IMR-90 (cell line): ENCODE results near the gene ADAP1. TPM values are rescaled to one million over a fixed set of nuclear protein-coding genes. Genes with fewer than 3 reads are reported as not detected.

Experiments
- ATAC-seq: fragments of 200-7000 bp; cut with Tn5 transposase; 2 replicates; pipeline ENCODE4 v1.9.1; 2020; ENCODE audit warnings: low read depth, mild to moderate bottlenecking, moderate library complexity
- BruUV-seq: library from RNA; stranded (reverse); fragments of 400-500 nt; replicated peaks from 2 replicates; lab custom pipeline; 2021; lab: Mats Ljungman, UMichigan
- CTCF ChIA-PET: fragments of 300-600 bp; formaldehyde crosslinking; extraction: SDS; loops from one replicate; lab custom pipeline; 2021; ENCODE audit warnings: antibody characterized with exemption; lab: Yijun Ruan, JAX
- POLR2A ChIA-PET: fragments of 300-600 bp; sonication (Branson Sonifier 250); formaldehyde crosslinking; loops from one replicate; lab custom pipeline; 2022; ENCODE audit warnings: antibody characterized with exemption; ENCODE audit not compliant: unreplicated experiment; lab: Charles Lee
- DNase-seq: peaks from one replicate; pipeline ENCODE4 v3.0.0; 2013
- H2AFZ ChIP-seq: replicated peaks from 2 replicates; pipeline ENCODE3; 2013; ENCODE audit warnings: low read length, mild to moderate bottlenecking; ENCODE audit not compliant: poor library complexity
- H2AK5ac ChIP-seq: 2 replicates; pipeline ENCODE4 v1.6.1; 2013; ENCODE audit warnings: low read depth, low read length, inconsistent platforms
- H2AK9ac ChIP-seq: replicated peaks from 2 replicates; pipeline ENCODE3; 2013; ENCODE audit warnings: mild to moderate bottlenecking, low read depth, low read length, moderate library complexity; ENCODE audit not compliant: poor library complexity
- H2BK120ac ChIP-seq: 2 replicates; pipeline ENCODE4 v1.6.1; 2013; ENCODE audit warnings: low read depth, low read length, inconsistent platforms
- H2BK15ac ChIP-seq: 3 replicates; pipeline ENCODE4 v1.6.1; 2013; ENCODE audit warnings: low read depth, low read length, inconsistent platforms
- H2BK20ac ChIP-seq: 2 replicates; pipeline ENCODE4 v1.6.1; 2013; ENCODE audit warnings: low read depth, mild to moderate bottlenecking, inconsistent platforms, low read length, moderate library complexity
- H2BK5ac ChIP-seq: 2 replicates; pipeline ENCODE4 v1.6.1; 2013; ENCODE audit warnings: mild to moderate bottlenecking, low read depth, low read length, inconsistent platforms; ENCODE audit not compliant: poor library complexity, severe bottlenecking
- H3K14ac ChIP-seq: replicated peaks from 2 replicates; pipeline ENCODE4 v1.6.1; 2013; ENCODE audit warnings: low read depth, low read length, inconsistent platforms
- H3K18ac ChIP-seq: 2 replicates; pipeline ENCODE4 v1.6.1; 2013; ENCODE audit warnings: low read depth, low read length, control low read depth
- H3K23ac ChIP-seq: 2 replicates; pipeline ENCODE4 v1.6.1; 2013; ENCODE audit warnings: low read depth, low read length, inconsistent platforms
- H3K27ac ChIP-seq: 2 replicates; pipeline ENCODE4 v1.5.1; 2013; ENCODE audit warnings: mild to moderate bottlenecking, control low read depth, low read length; ENCODE audit not compliant: insufficient read depth
- H3K27me3 ChIP-seq: 2 replicates; pipeline ENCODE4 v1.6.1; 2013; ENCODE audit warnings: low read length; ENCODE audit not compliant: control insufficient read depth, insufficient read depth
- H3K36me3 ChIP-seq: 2 replicates; pipeline ENCODE4 v1.6.1; 2013; ENCODE audit warnings: low read length, mixed read lengths; ENCODE audit not compliant: control insufficient read depth, insufficient read depth
- H3K4ac ChIP-seq: 2 replicates; pipeline ENCODE4 v1.6.1; 2013; ENCODE audit warnings: low read depth, low read length, inconsistent platforms
- H3K4me1 ChIP-seq: 2 replicates; pipeline ENCODE4 v1.6.1; 2013; ENCODE audit warnings: low read length, mixed read lengths; ENCODE audit not compliant: control insufficient read depth, insufficient read depth
- H3K4me2 ChIP-seq: 2 replicates; pipeline ENCODE4 v1.6.1; 2013; ENCODE audit warnings: low read depth, mild to moderate bottlenecking, control low read depth, low read length, moderate library complexity
- H3K4me3 ChIP-seq: 2 replicates; pipeline ENCODE4 v1.5.1; 2013; ENCODE audit warnings: low read depth, mild to moderate bottlenecking, control low read depth, low read length, moderate library complexity; ENCODE audit not compliant: insufficient read depth
- H3K56ac ChIP-seq: 2 replicates; pipeline ENCODE4 v1.6.1; 2013; ENCODE audit warnings: low read length, inconsistent platforms; ENCODE audit not compliant: insufficient read depth; ENCODE audit errors: extremely low read depth
- H3K79me1 ChIP-seq, 2 experiments: 2 replicates each; pipeline ENCODE4 v1.6.1; 2013; ENCODE audit warnings: low read length in 2 of 2, inconsistent platforms in 1 of 2, low read depth in 1 of 2
- H3K9ac ChIP-seq: 2 replicates; pipeline ENCODE4 v1.6.1; 2013; ENCODE audit warnings: low read depth, low read length, control low read depth
- H3K9me1 ChIP-seq: 2 replicates; pipeline ENCODE4 v1.6.1; 2013; ENCODE audit warnings: low read length, inconsistent platforms; ENCODE audit not compliant: insufficient read depth
- H3K9me3 ChIP-seq: 2 replicates; pipeline ENCODE4 v1.6.1; 2013; ENCODE audit warnings: low read length; ENCODE audit not compliant: control insufficient read depth, insufficient read depth
- H4K20me1 ChIP-seq: 2 replicates; pipeline ENCODE4 v1.6.1; 2013; ENCODE audit warnings: low read length, inconsistent platforms; ENCODE audit not compliant: insufficient read depth
- H4K5ac ChIP-seq: 2 replicates; pipeline ENCODE4 v1.6.1; 2013; ENCODE audit warnings: mild to moderate bottlenecking, low read depth, low read length, control low read depth
- H4K8ac ChIP-seq, 2 experiments: 2 replicates each; pipeline ENCODE4 v1.6.1; 2013; ENCODE audit warnings: low read depth in 2 of 2, low read length in 2 of 2, control low read depth in 1 of 2, inconsistent platforms in 1 of 2
- H4K91ac ChIP-seq: 2 replicates; pipeline ENCODE4 v1.6.1; 2013; ENCODE audit warnings: low read depth, low read length, inconsistent platforms; ENCODE audit not compliant: insufficient read depth
- MAFK ChIP-seq: IDR thresholded peaks from 2 replicates; pipeline ENCODE4 v1.6.1; 2012; ENCODE audit warnings: low read depth, low read length, improper control_type of control experiment
- RAD21 ChIP-seq: IDR thresholded peaks from 2 replicates; pipeline ENCODE4 v1.6.1; 2012; ENCODE audit warnings: low read length, improper control_type of control experiment
- RCOR1 ChIP-seq: IDR thresholded peaks from 2 replicates; pipeline ENCODE4 v1.6.1; 2012; ENCODE audit warnings: mild to moderate bottlenecking, low read length, improper control_type of control experiment; ENCODE audit not compliant: insufficient replicate concordance
- WGBS, 2 experiments: methylation state at CpG; one replicate each; pipeline versions ENCODE4 v1.1.5 to v1.1.7; 2013; ENCODE audit warnings: missing lambda C conversion rate in 2 of 2; ENCODE audit not compliant: insufficient read length in 1 of 2; ENCODE audit errors: extremely low coverage in 2 of 2; 5-methylcytosine and 5-hydroxymethylcytosine counted together
- dilution Hi-C: fragments of 300-500 bp; cut with HindIII; formaldehyde crosslinking; loops from one replicate; pipeline ENCODE4 v1.14.3; 2018; ENCODE audit warnings: low sequenced_read_pairs; ENCODE audit not compliant: unreplicated experiment
- in situ Hi-C: fragments of 300-500 bp; cut with MboI; formaldehyde crosslinking; loops from 3 replicates; pipeline ENCODE4 v1.14.3; 2019; ENCODE audit warnings: low sequenced_read_pairs, inconsistent platforms, mixed read lengths
- intact Hi-C: fragments of 100-400 bp; cut with micrococcal nuclease; formaldehyde crosslinking; loops from 2 replicates; pipeline ENCODE4 v1.10.0; 2022
- polyA plus RNA-seq, 3 experiments: library from polyadenylated mRNA; depleted of rRNA; stranded (reverse); fragments of >200 nt; gene quantifications; 2 replicates each; pipeline ENCODE4 v1.2.3, GENCODE V29; 2012; ENCODE audit warnings: low replicate concordance in 1 of 3
- total RNA-seq: library from RNA; depleted of rRNA; stranded (reverse); fragments of >200 nt; gene quantifications from 2 replicates; pipeline ENCODE4 v1.2.3, GENCODE V29; 2012
- TF ChIP-seq, protein P1 (sequence below): fragments of 150-350 bp; IDR thresholded peaks from 2 replicates; pipeline ENCODE4 v1.6.1; 2017; ENCODE audit warnings: mild to moderate bottlenecking, antibody characterized with exemption, low read length, low read depth
- TF ChIP-seq, protein P2 (sequence below): fragments of 150-350 bp; IDR thresholded peaks from 2 replicates; pipeline ENCODE4 v1.6.1; 2016; ENCODE audit warnings: low read depth, mild to moderate bottlenecking, low read length, moderate library complexity, borderline replicate concordance

ADAP1 gene
- total and polyA plus RNA-seq, 2 of the 4 experiments (the other 2 are of a cell fraction): 1.4 to 2.0 TPM

- Histone ChIP-seq H2AK9ac (no peak overlapping the region), H3K27ac (no peak overlapping the region), H2AFZ (no peak overlapping the region), H3K9ac (no peak overlapping the region), H3K27me3 (no peaks in the 10 kb centered on the region), H4K5ac (no peak overlapping the region), H2BK20ac (no peak overlapping the region), H3K4me1 (no peaks in the 10 kb centered on the region), H3K14ac (no peak overlapping the region), H3K9me3 (no peaks in the 10 kb centered on the region), H4K91ac (no peak overlapping the region), H2BK15ac (no peak overlapping the region), H3K18ac (no peak overlapping the region), H3K4me3 (no peak overlapping the region), H3K4ac (no peak overlapping the region), H3K4me2 (no peak overlapping the region), H3K79me1 (peaks cover 5 to 18% of the 10 kb centered on the region in 2 experiments; a peak in 3 of 4 replicates), H2BK5ac (no peak overlapping the region), H3K36me3 (peaks cover 79% of the 10 kb centered on the region), H3K9me1 (no peaks in the 10 kb centered on the region), H4K20me1 (peaks cover 4% of the 10 kb centered on the region; the same call in 1 of the 2 replicates), H3K23ac (no peak overlapping the region), H4K8ac (no peak overlapping the region), H2BK120ac (no peak overlapping the region), H2AK5ac (no peak overlapping the region), H3K56ac (no peak overlapping the region)
- no peak for TF ChIP-seq MAFK
- TF ChIP-seq, protein P1, sequence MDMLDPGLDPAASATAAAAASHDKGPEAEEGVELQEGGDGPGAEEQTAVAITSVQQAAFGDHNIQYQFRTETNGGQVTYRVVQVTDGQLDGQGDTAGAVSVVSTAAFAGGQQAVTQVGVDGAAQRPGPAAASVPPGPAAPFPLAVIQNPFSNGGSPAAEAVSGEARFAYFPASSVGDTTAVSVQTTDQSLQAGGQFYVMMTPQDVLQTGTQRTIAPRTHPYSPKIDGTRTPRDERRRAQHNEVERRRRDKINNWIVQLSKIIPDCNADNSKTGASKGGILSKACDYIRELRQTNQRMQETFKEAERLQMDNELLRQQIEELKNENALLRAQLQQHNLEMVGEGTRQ: no peak
- TF ChIP-seq, protein P2, sequence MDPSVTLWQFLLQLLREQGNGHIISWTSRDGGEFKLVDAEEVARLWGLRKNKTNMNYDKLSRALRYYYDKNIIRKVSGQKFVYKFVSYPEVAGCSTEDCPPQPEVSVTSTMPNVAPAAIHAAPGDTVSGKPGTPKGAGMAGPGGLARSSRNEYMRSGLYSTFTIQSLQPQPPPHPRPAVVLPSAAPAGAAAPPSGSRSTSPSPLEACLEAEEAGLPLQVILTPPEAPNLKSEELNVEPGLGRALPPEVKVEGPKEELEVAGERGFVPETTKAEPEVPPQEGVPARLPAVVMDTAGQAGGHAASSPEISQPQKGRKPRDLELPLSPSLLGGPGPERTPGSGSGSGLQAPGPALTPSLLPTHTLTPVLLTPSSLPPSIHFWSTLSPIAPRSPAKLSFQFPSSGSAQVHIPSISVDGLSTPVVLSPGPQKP: no peak
- no peak for TF ChIP-seq RAD21
- no peak for TF ChIP-seq RCOR1
- in situ Hi-C loops (no loop called here), intact Hi-C loops (no loop called here), dilution Hi-C loops (no loop called here)
- POLR2A ChIA-PET: no interaction called here
- no TSS peak for BruUV-seq
- ATAC-seq (no peak), DNase-seq (no peak)
- CTCF ChIA-PET: no interaction called here
- WGBS, 2 experiments: 92% methylated on average over 16 of the region's 30 CpGs; no CpG with 5 or more reads in 1 of the 2 experiments
Observed at GRCh38 chr7:856444-857095, 97.9 kb downstream of the ADAP1 start.
